MM.1S (cell line): Measurements from ENCODE around the gene JMJD7.

ENCODE experiments used
- CTCF ChIP-seq: fragments of 300-600 bp; sonication (generic); IDR thresholded peaks from 2 replicates; pipeline ENCODE4 v1.5.1; 2016; ENCODE audit warnings: antibody characterized with exemption, low read length, mixed read lengths
- EZH2 ChIP-seq: fragments of 300-600 bp; sonication (generic); optimal IDR thresholded peaks from 2 replicates; pipeline ENCODE3; 2017; ENCODE audit warnings: low read depth, mild to moderate bottlenecking, antibody characterized with exemption, low read length, mixed read lengths
- EZH2phosphoT487 ChIP-seq: fragments of 300-600 bp; sonication (generic); IDR thresholded peaks from 2 replicates; pipeline ENCODE4 v1.6.1; 2018; ENCODE audit warnings: antibody characterized with exemption, low read length

- TF ChIP-seq EZH2phosphoT487: no peak
- no peak for TF ChIP-seq CTCF
- no peak for TF ChIP-seq EZH2
Observed at GRCh38 chr15:41844814-41845213, 16.9 kb downstream of the JMJD7 start.
